Transverse colon (tissue), 4 donors: ENCODE data around the gene THADA. TPM values are rescaled to one million over a fixed set of nuclear protein-coding genes. Genes with fewer than 3 reads are reported as not detected.

Experiments used
- DNase-seq: peaks from one replicate; pipeline ENCODE4 v3.0.0-alpha.2; 2019
- H3K27ac ChIP-seq, 4 donors: fragments of 200-600 bp; sonication (generic); 2 replicates each; pipeline ENCODE4 v1.5.1; 2016 to 2018; ENCODE audit warnings: inconsistent platforms in 4 of 4
- H3K27me3 ChIP-seq: fragments of 200-600 bp; sonication (generic); 2 replicates; pipeline ENCODE4 v1.5.1; 2017; ENCODE audit warnings: inconsistent platforms
- H3K36me3 ChIP-seq, 4 donors: fragments of 200-600 bp; sonication (generic); 2 replicates each; pipeline ENCODE4 v1.5.1; 2017 to 2019; ENCODE audit warnings: inconsistent platforms in 4 of 4
- H3K4me1 ChIP-seq, 4 donors: fragments of 200-600 bp; sonication (generic); 2 replicates each; pipeline ENCODE4 v1.5.1; 2017 to 2020; ENCODE audit warnings: inconsistent platforms in 4 of 4
- H3K4me3 ChIP-seq, 4 donors: fragments of 200-600 bp; sonication (generic); 1 replicate in 1 of 4; 2 replicates in 3 of 4; pipeline versions ENCODE4 v1.5.1 to v1.6.1; 2017 to 2019; ENCODE audit warnings: inconsistent platforms in 4 of 4
- H3K9me3 ChIP-seq, 2 donors: fragments of 200-600 bp; sonication (generic); 2 replicates each; pipeline ENCODE4 v1.5.1; 2017 to 2019; ENCODE audit warnings: inconsistent platforms in 2 of 2
- CTCF ChIP-seq, 5 experiments: fragments of 200-600 bp in 3 of 5; fragments of 450-650 bp in 2 of 5; sonication (generic) in 3 of 5; IDR thresholded peaks; 1 replicate in 2 of 5; 2 replicates in 3 of 5; pipeline ENCODE4 v1.5.1; 2016 to 2017; ENCODE audit warnings: antibody characterized with exemption in 5 of 5, inconsistent platforms in 3 of 5, mild to moderate bottlenecking in 2 of 5, moderate library complexity in 1 of 5
- EP300 ChIP-seq: sonication (generic); formaldehyde crosslinking; IDR thresholded peaks from one replicate; pipeline ENCODE4 v1.6.1; 2017; ENCODE audit warnings: antibody characterized with exemption, low read depth
- POLR2A ChIP-seq: fragments of 450-650 bp; IDR thresholded peaks from one replicate; pipeline ENCODE4 v1.6.1; 2016; ENCODE audit warnings: antibody characterized with exemption, mild to moderate bottlenecking, moderate library complexity
- POLR2AphosphoS5 ChIP-seq, 3 donors: sonication (generic); formaldehyde crosslinking; IDR thresholded peaks; one replicate each; pipeline ENCODE4 v1.6.1; 2016; ENCODE audit warnings: antibody characterized with exemption in 3 of 3
- WGBS, 2 donors: methylation state at CpG; one replicate each; pipeline ENCODE4 v1.1.5; 2018; ENCODE audit warnings: low coverage in 1 of 2; 5-methylcytosine and 5-hydroxymethylcytosine counted together
- in situ Hi-C, 4 donors: fragments of 200-750 bp; cut with MboI; loops; one replicate each; pipeline versions ENCODE4 v1.15.0 to v1.15.1; 2017; ENCODE audit warnings: low sequenced_read_pairs in 3 of 4, low pct_ligation_motif_present in 1 of 4, low pct_unique_long_range_greater_than_20kb in 1 of 4
- intact Hi-C: fragments of 100-400 bp; cut with DNase I; formaldehyde crosslinking; loops from one replicate; pipeline ENCODE4 v1.15.1; 2023; ENCODE audit warnings: low total_unique reads
- total RNA-seq, 4 donors: library from RNA; depleted of rRNA; stranded (reverse); fragments of >200 nt; gene quantifications; one replicate each; pipeline ENCODE4 v1.1.0, GENCODE V29; 2016

The THADA gene
- total RNA-seq, 4 donors from 2014 or later: 21.7 to 78.6 (median 28.1) TPM

DNA sequence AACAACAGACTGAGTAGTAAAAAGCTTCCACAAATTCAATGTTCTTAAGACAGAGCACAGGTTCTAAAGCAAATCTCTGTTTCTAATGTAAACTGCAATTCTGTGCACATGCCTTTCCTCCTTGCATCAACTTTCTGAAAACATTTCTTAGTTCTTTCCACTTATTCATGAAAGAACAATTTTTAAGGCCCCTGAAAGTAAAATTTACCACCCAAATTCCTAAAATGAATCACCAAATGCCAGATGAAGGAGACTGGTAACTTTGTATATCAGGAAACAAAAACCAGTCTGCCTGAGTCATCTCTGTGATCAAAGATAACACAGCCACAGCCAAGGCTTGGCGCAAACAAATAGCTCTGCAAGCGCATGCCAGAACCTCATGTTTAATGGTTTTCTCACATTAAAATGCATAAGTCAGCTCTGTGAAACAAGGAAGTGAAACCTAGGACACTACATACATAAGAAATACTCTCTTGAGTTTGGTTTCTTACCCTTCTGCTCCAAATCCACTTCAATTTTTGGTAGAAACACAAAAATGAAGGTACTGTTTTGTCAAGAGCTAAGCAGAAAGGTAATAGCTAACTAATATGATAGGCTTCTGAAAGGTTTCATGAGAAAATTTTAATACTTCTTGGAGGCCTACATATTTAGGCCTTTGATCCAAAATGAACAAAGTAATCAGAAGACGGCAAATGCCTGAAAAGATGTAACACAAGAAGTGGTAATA, 169.4 kb downstream of the THADA start:
- Histone ChIP-seq H3K27me3 (no peaks in the 10 kb centered on the region), H3K4me1 (peaks cover 21 to 40% (median 38%) of the 10 kb centered on the region in 4 donors), H3K27ac (peak overlapping the region; percentile 79 to 82 (median 80)), H3K36me3 (no peaks in the 10 kb centered on the region), H3K9me3 (no peaks in the 10 kb centered on the region), H3K4me3 (no peak overlapping the region)
- TF ChIP-seq POLR2A (no peak), CTCF (IDR thresholded peaks at IDR 0.05) (no peak), EP300 (no peak), POLR2AphosphoS5 (IDR thresholded peaks at IDR 0.05) (peak; percentile 35 to 65 (median 46))
- WGBS, 2 donors: 27 to 36% methylated on average over 3 of the region's 3 CpGs
- DNase-seq: peak; percentile 77
- in situ Hi-C loops: no loop called here
- intact Hi-C loops: no loop called here

DNA sequence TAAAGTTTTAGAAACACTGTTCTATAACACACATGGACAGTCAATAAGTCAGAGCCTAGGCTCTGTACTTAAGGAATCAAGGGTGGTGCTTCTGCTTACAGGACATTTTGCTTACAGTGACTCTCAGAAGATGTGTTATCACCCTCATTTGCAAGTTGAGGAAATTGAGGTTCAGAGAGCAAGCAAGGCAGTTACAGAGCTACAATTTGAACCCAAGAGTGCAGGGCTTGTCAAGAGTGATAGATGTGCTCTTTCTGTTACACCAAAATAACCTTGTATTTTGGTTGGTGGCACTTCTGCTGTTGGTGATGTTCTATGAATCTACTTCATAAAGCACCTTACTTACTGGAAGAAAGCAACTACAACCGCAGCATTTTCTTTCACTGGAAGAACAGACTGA, 170.2 kb downstream of the THADA start:
- 69 to 100% methylated on average over 1 of the region's 1 CpG for WGBS, 2 donors
- no peak for DNase-seq
- H3K36me3 ChIP-seq: no peaks in the 10 kb centered on the region
- peaks cover 21 to 40% (median 38%) of the 10 kb centered on the region in 4 donors for H3K4me1 ChIP-seq
- no peaks in the 10 kb centered on the region for H3K27me3 ChIP-seq
- H3K4me3 ChIP-seq: no peak overlapping the region
- H3K27ac ChIP-seq: peak overlapping the region; percentile 79 to 82 (median 80)
- in situ Hi-C loops: no loop called here
- TF ChIP-seq CTCF (IDR thresholded peaks at IDR 0.05): no peak
- TF ChIP-seq EP300: no peak
- no peak for TF ChIP-seq POLR2AphosphoS5 (IDR thresholded peaks at IDR 0.05)
- no peak for TF ChIP-seq POLR2A
- intact Hi-C loops: no loop called here
- no peaks in the 10 kb centered on the region for H3K9me3 ChIP-seq

GRCh38 chr2:43424262-43425207, 171.3 kb downstream of the THADA start:
- no peaks in the 10 kb centered on the region for H3K27me3 ChIP-seq
- no peak overlapping the region for H3K4me3 ChIP-seq
- peaks cover 21 to 46% (median 38%) of the 10 kb centered on the region in 4 donors for H3K4me1 ChIP-seq
- DNase-seq: no peak
- peak overlapping the region; percentile 65 to 82 (median 80) for H3K27ac ChIP-seq
- in situ Hi-C loops (no loop called here), intact Hi-C loops (no loop called here)
- WGBS, 2 donors: 16 to 44% methylated on average over 3 to 6 of the region's 6 CpGs
- no peaks in the 10 kb centered on the region for H3K9me3 ChIP-seq
- H3K36me3 ChIP-seq: no peaks in the 10 kb centered on the region
- no peak for TF ChIP-seq EP300
- TF ChIP-seq POLR2AphosphoS5 (IDR thresholded peaks at IDR 0.05): peak in 2 of 3 donors; percentile 30 to 48

- no peak for DNase-seq
- TF ChIP-seq POLR2AphosphoS5 (IDR thresholded peaks at IDR 0.05) (no peak), POLR2A (no peak), EP300 (no peak), CTCF (IDR thresholded peaks at IDR 0.05) (no peak)
- in situ Hi-C loops (no loop called here), intact Hi-C loops (no loop called here)
- Histone ChIP-seq H3K4me1 (peaks cover 21 to 46% (median 38%) of the 10 kb centered on the region in 4 donors), H3K36me3 (no peaks in the 10 kb centered on the region), H3K9me3 (no peaks in the 10 kb centered on the region), H3K27ac (peak overlapping the region; percentile 65 to 82 (median 80)), H3K27me3 (no peaks in the 10 kb centered on the region), H3K4me3 (no peak overlapping the region)
These were observed 171.9 kb downstream of the THADA start for GRCh38 chr2:43423941-43424261.
